ENCODE data around the gene WNT7B. TPM values are rescaled to one million over a fixed set of nuclear protein-coding genes. Genes with fewer than 3 reads are reported as not detected.

The WNT7B gene
- total RNA-seq, 4 donors from 2014 or later = not detected

DNA sequence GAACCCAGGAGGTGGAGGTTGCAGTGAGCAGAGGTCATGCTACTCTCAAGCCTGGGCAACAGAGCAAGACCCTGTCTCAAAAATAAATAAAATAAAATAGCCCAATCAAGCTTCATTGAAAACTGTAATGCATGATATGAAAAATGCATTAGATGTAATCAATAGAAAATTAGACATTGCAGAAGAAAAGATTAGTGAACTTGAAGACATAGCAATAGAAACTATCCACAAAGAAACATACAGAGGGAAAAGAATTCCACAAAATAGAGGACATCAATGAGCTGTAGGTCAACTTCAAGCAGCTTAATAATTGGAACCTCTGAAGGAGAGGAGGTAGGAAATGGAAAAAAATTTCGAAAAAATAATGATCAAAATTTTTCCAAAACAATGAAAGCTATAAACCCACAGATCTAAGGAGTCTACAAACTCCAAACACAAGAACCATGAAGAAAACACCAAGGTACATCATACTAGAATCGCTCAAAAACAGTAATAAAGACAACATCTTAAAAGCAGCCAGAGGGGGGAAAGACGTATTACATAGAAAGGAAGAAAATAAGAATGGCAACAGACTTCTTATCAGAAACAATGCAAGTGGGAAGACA is 104.2 kb downstream of the WNT7B start:
- DNase-seq = no peak
- Histone ChIP-seq H3K36me3 (no peaks in the 10 kb centered on the region), H3K9me3 (peaks cover 0 to 7% of the 10 kb centered on the region in 2 donors), H3K27ac (no peak overlapping the region), H3K4me1 (peaks cover 0 to under 1% (median 0%) of the 10 kb centered on the region in 4 donors), H3K27me3 (peaks cover 70% of the 10 kb centered on the region), H3K4me3 (no peak overlapping the region)
- in situ Hi-C loops (cut with MboI; ENCODE audit: low pct_ligation_motif_present in 1 of 4, low pct_unique_long_range_greater_than_20kb in 1 of 4, low sequenced_read_pairs in 3 of 4) = no loop called here
- intact Hi-C loops (cut with DNase I; ENCODE audit: low total_unique reads) = no loop called here
- WGBS, 2 donors (ENCODE audit: low coverage in 1 of 2) = 78 to 92% methylated on average over 3 of the region's 3 CpGs
- no peak for TF ChIP-seq POLR2A (IDR thresholded peaks at IDR 0.05)
- no peak for TF ChIP-seq CTCF (IDR thresholded peaks at IDR 0.05)
- no peak for TF ChIP-seq EP300 (IDR thresholded peaks at IDR 0.05; ENCODE audit: low read depth)
- no peak for TF ChIP-seq POLR2AphosphoS5 (IDR thresholded peaks at IDR 0.05)

DNA sequence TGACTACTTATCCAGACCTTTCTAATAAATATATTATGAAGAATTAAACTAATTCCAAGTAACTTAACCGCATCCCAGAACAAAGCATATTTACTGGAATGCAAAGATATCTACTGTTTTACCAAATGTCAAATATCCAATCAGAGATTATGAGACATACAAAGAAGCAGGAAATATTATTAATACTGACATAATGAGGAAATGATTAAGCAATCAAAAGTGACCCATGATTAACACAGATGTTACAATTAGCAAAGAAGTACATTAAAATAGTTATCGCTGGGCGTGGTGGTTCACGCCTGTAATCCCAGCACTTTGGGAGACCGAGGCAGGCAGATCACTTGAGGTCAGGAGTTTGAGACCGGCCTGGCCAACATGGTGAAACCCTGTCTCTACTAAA is 105.2 kb downstream of the WNT7B start:
- intact Hi-C loops (cut with DNase I; ENCODE audit: low total_unique reads) = no loop called here
- peaks cover 70% of the 10 kb centered on the region for H3K27me3 ChIP-seq

More for the DNA sequence above, 105.2 kb downstream of the WNT7B start:
- 93 to 97% methylated on average over 6 of the region's 6 CpGs for WGBS, 2 donors (ENCODE audit: low coverage in 1 of 2)
- Histone ChIP-seq H3K27ac (no peak overlapping the region), H3K4me3 (no peak overlapping the region), H3K36me3 (no peaks in the 10 kb centered on the region), H3K4me1 (peaks cover 0 to 11% (median 10%) of the 10 kb centered on the region in 4 donors), H3K9me3 (peaks cover 0 to 7% of the 10 kb centered on the region in 2 donors)
- in situ Hi-C loops (cut with MboI; ENCODE audit: low pct_ligation_motif_present in 1 of 4, low pct_unique_long_range_greater_than_20kb in 1 of 4, low sequenced_read_pairs in 3 of 4) = no loop called here
- no peak for DNase-seq
- no peak for TF ChIP-seq CTCF (IDR thresholded peaks at IDR 0.05)
- TF ChIP-seq POLR2A (IDR thresholded peaks at IDR 0.05) = no peak
- no peak for TF ChIP-seq EP300 (IDR thresholded peaks at IDR 0.05; ENCODE audit: low read depth)
- no peak for TF ChIP-seq POLR2AphosphoS5 (IDR thresholded peaks at IDR 0.05)

Other genes starting within 250 kb of the WNT7B start
- gene PPARA, start 173.4 kb upstream of the WNT7B start, total RNA-seq = 10 to 100 TPM; 52.0 to 88.1 (median 74.7) TPM

All from transverse colon (tissue), 4 donors.